ENCODE data around the gene RPS6KA6. TPM values are rescaled to one million over a fixed set of nuclear protein-coding genes. Genes with fewer than 3 reads are reported as not detected.

Gene RPS6KA6
- total RNA-seq, 2 donors from 2014 or later: 1.4 to 1.7 TPM

GRCh38 chrX:84189125-84189524 lies 1.1 kb upstream of the RPS6KA6 start:
- DNase-seq (ENCODE audit: low spot score): no peak
- Histone ChIP-seq H3K36me3 (no peaks in the 10 kb centered on the region), H3K4me1 (no peaks in the 10 kb centered on the region), H3K9me3 (no peaks in the 10 kb centered on the region), H3K27ac (no peak overlapping the region), H3K27me3 (no peaks in the 10 kb centered on the region), H3K4me3 (no peak overlapping the region)
- TF ChIP-seq, protein P1, sequence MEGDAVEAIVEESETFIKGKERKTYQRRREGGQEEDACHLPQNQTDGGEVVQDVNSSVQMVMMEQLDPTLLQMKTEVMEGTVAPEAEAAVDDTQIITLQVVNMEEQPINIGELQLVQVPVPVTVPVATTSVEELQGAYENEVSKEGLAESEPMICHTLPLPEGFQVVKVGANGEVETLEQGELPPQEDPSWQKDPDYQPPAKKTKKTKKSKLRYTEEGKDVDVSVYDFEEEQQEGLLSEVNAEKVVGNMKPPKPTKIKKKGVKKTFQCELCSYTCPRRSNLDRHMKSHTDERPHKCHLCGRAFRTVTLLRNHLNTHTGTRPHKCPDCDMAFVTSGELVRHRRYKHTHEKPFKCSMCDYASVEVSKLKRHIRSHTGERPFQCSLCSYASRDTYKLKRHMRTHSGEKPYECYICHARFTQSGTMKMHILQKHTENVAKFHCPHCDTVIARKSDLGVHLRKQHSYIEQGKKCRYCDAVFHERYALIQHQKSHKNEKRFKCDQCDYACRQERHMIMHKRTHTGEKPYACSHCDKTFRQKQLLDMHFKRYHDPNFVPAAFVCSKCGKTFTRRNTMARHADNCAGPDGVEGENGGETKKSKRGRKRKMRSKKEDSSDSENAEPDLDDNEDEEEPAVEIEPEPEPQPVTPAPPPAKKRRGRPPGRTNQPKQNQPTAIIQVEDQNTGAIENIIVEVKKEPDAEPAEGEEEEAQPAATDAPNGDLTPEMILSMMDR (IDR thresholded peaks at IDR 0.05): no peak

GRCh38 chrX:84188320-84188834 lies 378 bp upstream of the RPS6KA6 start:
- H3K4me3 ChIP-seq: peak overlapping the region; percentile 47 to 56
- no peaks in the 10 kb centered on the region for H3K9me3 ChIP-seq
- H3K36me3 ChIP-seq: no peaks in the 10 kb centered on the region
- H3K4me1 ChIP-seq: no peaks in the 10 kb centered on the region
- no peaks in the 10 kb centered on the region for H3K27me3 ChIP-seq
- peak overlapping the region in 1 of 2 donors; percentile 23 for H3K27ac ChIP-seq
- no peak for DNase-seq (ENCODE audit: low spot score)
- TF ChIP-seq, protein P1 (IDR thresholded peaks at IDR 0.05): no peak

GRCh38 chrX:84186603-84187532 lies 1.1 kb downstream of the RPS6KA6 start:
- TF ChIP-seq, protein P1 (IDR thresholded peaks at IDR 0.05): no peak
- no peaks in the 10 kb centered on the region for H3K4me1 ChIP-seq
- H3K36me3 ChIP-seq: no peaks in the 10 kb centered on the region
- H3K9me3 ChIP-seq: no peaks in the 10 kb centered on the region
- peak overlapping the region in 1 of 2 donors; percentile 27 for H3K27ac ChIP-seq
- peak overlapping the region; percentile 47 to 56 for H3K4me3 ChIP-seq
- no peaks in the 10 kb centered on the region for H3K27me3 ChIP-seq
- no peak for DNase-seq (ENCODE audit: low spot score)

DNA sequence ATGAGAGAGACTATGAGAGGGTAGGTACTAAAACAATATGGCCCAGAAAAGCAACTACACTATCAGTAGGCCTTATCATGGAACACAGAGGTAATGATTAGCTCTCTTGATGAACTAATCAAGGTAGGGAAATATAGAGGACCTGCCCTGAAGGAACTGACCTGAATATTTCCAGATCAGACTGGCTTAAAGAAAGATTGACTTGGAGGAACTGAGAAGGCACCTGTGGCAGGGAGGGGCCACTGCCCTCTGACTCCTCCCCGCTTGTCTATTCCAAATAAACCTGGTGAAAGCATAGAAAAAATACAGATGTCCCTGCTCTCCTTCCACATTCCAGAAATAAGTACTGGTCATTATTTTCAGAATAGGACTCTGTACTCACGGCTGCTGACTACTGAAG lies 5.5 kb downstream of the RPS6KA6 start:
- Histone ChIP-seq H3K4me1 (no peaks in the 10 kb centered on the region), H3K4me3 (no peak overlapping the region)

GRCh38 chrX:84175958-84176357 lies 12.0 kb downstream of the RPS6KA6 start:
- H3K9me3 ChIP-seq: no peaks in the 10 kb centered on the region
- H3K36me3 ChIP-seq: no peaks in the 10 kb centered on the region
- TF ChIP-seq, protein P1 (IDR thresholded peaks at IDR 0.05): no peak
- H3K4me3 ChIP-seq: no peak overlapping the region
- no peak overlapping the region for H3K27ac ChIP-seq
- H3K4me1 ChIP-seq: no peaks in the 10 kb centered on the region
- no peak for DNase-seq (ENCODE audit: low spot score)
- no peaks in the 10 kb centered on the region for H3K27me3 ChIP-seq

More for the DNA sequence above, 5.5 kb downstream of the RPS6KA6 start:
- no peaks in the 10 kb centered on the region for H3K36me3 ChIP-seq
- no peaks in the 10 kb centered on the region for H3K9me3 ChIP-seq
- H3K27me3 ChIP-seq: no peaks in the 10 kb centered on the region
- no peak for DNase-seq (ENCODE audit: low spot score)
- no peak overlapping the region for H3K27ac ChIP-seq
- TF ChIP-seq, protein P1 (IDR thresholded peaks at IDR 0.05): no peak
